ENCODE measurements around the gene LBR.
A peak's percentile ranks its signal among the peaks of the same experiment; 100 is the strongest.

GRCh38 chr1:225428068-225428880 lies 436 bp upstream of the LBR start:
- TF ChIP-seq SP1 (IDR thresholded peaks at IDR 0.05) (peak; percentile 47), CTCF (IDR thresholded peaks at IDR 0.05; ENCODE audit: low read depth, low read length, missing input control) (no peak), REST (IDR thresholded peaks at IDR 0.05) (no peak), TAF1 (conservative IDR thresholded peaks at IDR 0.05) (no peak), MAX (IDR thresholded peaks at IDR 0.05) (no peak)

Measured in liver (tissue), 3 donors.